HEK293T (cell line): ENCODE data around the gene GREB1L.

Source experiments
- ARNT ChIP-seq: fragments of 450-650 bp; IDR thresholded peaks from 2 replicates; pipeline ENCODE4 v1.6.1; 2017; ENCODE audit warnings: mild to moderate bottlenecking
- BHLHE40 ChIP-seq: fragments of 450-650 bp; IDR thresholded peaks from 2 replicates; pipeline ENCODE4 v1.6.1; 2016; ENCODE audit warnings: mild to moderate bottlenecking, moderate library complexity, borderline replicate concordance
- HDGF ChIP-seq: fragments of 450-650 bp; IDR thresholded peaks from 2 replicates; pipeline ENCODE4 v1.6.1; 2017; ENCODE audit warnings: antibody characterized with exemption, borderline replicate concordance
- L3MBTL2 ChIP-seq: fragments of 450-650 bp; conservative IDR thresholded peaks from 2 replicates; pipeline ENCODE4 v1.6.1; 2016; ENCODE audit warnings: mild to moderate bottlenecking
- LEF1 ChIP-seq: fragments of 450-650 bp; IDR thresholded peaks from 2 replicates; pipeline ENCODE4 v1.6.1; 2017; ENCODE audit warnings: mild to moderate bottlenecking, borderline replicate concordance
- TF ChIP-seq, protein P1 (sequence below): fragments of 450-650 bp; IDR thresholded peaks from 2 replicates; pipeline ENCODE4 v1.6.1; 2016

DNA sequence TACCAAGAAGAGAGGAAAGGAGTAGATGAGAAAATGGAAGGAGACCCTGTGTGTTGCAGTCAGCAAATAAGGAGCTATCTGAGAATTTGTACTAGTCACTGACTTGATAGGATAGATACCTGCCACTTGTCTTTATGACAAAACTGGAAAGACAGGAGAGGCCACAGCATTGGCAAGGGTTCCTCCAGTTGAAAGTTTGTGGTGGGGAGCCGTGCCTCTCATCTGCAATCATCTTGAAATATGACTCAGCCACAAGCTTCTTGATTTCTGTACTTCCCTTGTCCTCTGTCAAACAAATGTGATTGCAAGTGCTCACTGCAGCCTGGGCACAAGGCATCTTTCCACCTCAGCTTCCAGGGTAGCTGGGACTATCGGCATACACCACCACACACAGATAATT is 99.1 kb downstream of the GREB1L start:
- no peak for TF ChIP-seq LEF1
- TF ChIP-seq HDGF: no peak
- TF ChIP-seq L3MBTL2: no peak
- no peak for TF ChIP-seq BHLHE40
- TF ChIP-seq, protein P1, sequence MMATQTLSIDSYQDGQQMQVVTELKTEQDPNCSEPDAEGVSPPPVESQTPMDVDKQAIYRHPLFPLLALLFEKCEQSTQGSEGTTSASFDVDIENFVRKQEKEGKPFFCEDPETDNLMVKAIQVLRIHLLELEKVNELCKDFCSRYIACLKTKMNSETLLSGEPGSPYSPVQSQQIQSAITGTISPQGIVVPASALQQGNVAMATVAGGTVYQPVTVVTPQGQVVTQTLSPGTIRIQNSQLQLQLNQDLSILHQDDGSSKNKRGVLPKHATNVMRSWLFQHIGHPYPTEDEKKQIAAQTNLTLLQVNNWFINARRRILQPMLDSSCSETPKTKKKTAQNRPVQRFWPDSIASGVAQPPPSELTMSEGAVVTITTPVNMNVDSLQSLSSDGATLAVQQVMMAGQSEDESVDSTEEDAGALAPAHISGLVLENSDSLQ: no peak
- no peak for TF ChIP-seq ARNT
